ENCODE data around the gene TARM1.
A peak's percentile ranks its signal among the peaks of the same experiment; 100 is the strongest.
"Not testable (repeated sequence)": the region's sequence is repeated elsewhere in the genome, so short reads cannot be mapped to it uniquely, and the experiment has no call there.

Gene TARM1

GRCh38 chr19:54081032-54081431 is at the start of gene TARM1:
Gene TARM1 (minus strand): TSS chr19:54081365. CDS start chr19:54081340, 25 bp downstream.
- DNase-seq: no peak

- no peak for DNase-seq
Measured at GRCh38 chr19:54129617-54129996, 48.4 kb upstream of the TARM1 start.

GRCh38 chr19:54128796-54129616 is 47.8 kb upstream of the TARM1 start:
- DNase-seq: no peak

DNA sequence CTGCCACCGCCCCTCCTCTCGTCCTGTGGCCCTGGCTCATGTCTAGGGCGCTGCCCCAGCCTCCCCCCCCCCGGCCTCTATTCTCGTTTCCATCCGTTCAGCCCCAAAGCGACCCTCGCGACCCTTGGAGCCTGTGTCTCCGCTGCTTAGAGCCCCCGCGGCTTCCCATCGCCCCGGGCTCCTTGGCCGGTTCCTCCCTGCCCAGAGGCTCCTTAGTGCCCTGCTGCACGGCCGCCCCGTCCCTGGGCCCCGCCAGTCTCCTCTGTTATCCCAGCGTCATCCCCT is 47.2 kb upstream of the TARM1 start:
- DNase-seq: no peak

DNA sequence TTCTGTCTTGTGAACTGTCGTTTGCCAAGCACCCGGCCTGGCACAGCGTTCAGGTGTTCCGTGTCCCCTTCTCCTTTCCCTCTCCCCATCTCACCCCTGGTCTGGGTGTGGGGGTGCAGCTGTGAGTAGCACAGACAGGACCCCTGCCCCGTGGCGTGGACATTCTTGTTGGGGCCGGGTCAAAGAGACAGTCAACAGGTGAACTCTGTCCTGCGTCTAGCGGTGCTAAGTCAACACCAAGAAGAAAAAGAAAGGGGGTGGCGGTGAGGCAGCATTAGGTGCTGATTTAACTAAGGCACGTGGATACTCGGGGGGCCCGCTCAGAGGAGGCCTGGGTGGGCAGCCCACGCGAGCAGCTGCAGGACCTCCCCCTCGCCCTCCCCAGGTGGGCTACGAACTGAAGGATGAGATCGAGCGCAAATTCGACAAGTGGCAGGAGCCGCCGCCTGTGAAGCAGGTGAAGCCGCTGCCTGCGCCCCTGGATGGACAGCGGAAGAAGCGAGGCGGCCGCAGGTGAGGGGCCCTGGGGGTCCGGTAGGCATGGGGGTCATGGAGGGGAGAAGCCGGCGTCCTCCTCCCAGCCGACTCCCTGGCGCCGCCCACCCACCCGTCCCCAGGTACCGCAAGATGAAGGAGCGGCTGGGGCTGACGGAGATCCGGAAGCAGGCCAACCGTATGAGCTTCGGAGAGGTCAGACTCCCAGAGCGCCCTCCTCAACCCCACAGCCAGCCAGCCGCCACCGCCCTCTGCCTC is 46.7 kb upstream of the TARM1 start:
- DNase-seq: no peak

DNA sequence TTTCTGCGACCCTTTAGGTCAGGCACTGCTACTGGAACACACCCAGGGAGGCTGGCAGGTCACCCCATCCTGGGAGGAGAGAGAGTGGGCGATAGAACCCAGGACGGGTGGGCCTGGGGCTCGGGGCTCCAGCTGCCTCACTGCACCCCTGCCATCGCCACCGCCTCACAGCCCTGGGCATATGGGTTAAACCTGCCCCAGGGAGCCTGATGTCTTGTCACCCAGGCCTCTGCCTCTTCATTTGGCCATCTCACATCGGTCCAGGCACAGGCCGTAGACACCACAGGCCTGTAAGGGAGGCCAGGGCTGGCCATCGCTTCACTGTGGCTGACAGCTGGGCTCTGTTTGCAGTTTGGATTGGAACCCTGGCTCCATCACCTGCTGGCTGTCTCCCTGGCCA is 44.5 kb upstream of the TARM1 start:
- DNase-seq: no peak

DNA sequence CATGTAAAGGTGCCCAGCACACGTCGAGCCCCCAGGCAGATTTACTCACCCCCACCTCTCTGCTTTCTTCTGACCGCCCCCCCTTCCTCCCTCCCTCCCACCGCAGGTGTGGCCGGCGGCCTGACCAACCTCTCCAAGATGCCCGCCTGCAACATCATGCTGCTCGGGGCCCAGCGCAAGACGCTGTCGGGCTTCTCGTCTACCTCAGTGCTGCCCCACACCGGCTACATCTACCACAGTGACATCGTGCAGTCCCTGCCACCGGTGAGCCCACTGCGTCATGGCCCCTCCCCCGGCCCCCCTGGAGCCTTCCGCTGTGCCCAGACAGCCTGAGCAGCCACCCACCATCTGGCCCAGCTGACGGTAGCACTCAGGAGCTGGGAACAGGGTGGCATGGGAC is 43.2 kb upstream of the TARM1 start:
- DNase-seq: no peak

DNA sequence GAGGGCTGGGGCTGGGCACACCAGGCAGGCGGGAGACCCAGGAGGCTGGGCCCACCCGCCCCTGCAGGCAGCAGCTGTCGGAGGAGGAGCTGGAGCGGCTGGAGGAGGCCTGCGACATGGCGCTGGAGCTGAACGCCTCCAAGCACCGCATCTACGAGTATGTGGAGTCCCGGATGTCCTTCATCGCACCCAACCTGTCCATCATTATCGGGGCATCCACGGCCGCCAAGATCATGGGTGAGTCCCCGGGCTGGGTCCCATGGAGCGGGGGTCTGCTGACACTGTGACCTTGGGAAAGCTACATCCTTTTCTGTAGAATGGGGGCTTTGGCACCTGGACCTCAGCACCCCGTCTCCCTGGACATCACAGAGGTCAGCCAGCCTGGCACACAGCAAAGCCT is 42.5 kb upstream of the TARM1 start:
- DNase-seq: no peak

GRCh38 chr19:54121259-54121658 is 40.1 kb upstream of the TARM1 start:
- no peak for DNase-seq

DNA sequence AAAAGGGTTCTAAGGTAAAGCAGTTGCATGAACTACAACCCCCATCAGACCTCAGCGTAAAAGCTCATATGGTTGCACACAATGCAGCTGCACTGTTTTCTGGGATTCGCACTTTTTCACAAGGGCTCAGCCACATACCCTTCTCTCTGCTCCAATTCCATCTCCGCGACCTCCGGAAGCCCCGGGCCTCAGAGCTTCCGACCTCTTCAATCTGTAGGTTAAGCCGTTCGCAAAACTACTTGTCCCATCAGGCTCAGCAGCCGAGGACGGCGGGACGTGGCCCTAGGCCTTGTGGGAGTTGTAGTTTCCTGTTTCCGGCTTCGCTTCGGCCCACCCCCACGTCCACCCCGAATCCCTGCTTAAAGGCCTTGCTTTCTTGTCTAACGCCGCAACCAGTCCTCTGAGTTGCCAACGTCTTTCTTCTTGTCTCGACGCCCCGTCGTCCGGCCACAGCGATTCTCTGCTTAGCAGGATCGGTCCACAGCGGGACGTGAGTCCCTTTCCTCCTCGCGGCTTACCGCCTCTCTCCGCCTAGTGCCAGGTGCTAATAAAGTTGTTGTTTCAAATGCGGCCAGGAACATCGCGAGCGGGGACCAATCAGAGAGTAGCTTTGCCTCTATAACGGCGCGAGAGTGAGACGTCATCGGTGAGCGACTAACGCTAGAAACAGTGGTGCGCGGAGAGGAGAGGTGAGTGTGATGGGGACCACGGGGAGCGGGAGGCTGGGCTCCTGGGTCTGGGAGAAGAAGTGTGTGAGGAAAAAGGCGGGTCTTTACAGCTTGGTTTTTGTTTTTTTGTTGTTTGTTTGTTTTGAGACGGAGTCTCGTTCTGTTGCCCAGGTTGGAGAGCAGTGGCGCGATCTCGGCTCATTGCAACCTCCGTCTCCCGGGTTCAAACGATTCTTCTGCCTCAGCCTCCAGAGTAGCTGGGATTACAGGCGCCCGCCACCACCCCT is 34.2 kb upstream of the TARM1 start, which contains the start of the genes PRPF31 and TFPT:
PRPF31 (plus strand) TSS at position 646 of the 955 bp plus-strand sequence. CDS start 2,525 bp downstream, outside the sequence.
TFPT (minus strand) TSS at position 549 of the 955 bp plus-strand sequence; CDS start at position 161, 388 bp downstream.
- DNase-seq: peak; percentile 97

DNA sequence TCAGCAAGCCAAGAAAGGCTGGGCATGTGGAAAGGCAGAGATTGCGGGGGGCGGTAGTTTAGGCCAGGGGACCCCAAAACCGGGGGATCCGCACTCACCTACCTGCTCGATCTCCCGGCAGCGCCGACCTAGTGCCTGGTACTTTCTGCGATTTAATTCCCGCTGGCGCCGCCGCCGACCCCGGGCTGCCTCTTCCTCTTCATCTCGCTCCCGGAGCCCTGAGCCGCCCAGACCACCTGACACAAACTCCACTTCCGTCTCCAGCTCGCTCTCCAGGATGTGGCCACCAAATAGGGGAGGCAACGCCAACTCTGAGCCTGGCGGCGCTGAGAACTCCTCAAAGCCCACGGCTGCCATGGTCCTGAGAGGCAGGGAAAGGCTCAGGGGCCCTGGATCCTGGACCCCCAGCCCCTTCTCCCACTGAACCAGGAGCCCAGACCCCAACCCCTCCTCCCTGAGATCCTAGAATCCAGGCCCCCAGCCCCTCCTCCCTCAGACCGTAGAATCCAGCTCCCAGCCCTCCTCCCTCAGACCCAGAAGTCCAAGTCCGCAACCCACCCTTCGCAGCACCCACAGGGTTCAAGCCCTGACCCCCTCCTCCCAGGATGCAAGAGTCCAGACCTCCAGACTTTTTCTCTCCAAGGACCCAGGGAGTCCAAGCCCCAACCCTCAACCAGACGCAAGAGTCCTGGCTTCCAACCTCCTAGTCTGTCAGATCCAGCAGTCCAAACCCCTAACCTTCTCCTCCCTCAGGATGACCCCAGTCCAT is 33.4 kb upstream of the TARM1 start:
- peak in 1 of 2 experiments; percentile 40 for DNase-seq

DNA sequence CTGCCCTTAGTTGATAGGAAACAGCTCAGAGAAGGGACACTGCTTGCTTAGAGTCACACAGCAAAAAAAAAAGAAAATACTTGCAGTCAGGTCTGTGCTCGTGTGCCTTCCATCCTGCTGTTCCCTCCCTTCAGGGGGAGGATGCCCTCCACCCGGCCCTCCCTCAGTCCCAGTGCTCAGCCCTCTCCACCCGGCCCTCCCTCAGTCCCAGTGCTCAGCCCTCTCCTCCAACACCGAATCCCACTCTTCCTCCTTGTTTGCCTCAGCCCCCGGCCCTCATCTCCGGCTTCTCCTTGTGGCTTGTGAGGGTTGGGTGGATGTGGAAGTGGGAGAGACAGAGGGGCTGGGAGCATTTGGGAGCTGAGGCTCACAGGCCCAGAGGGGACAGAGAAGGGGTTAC is 28.5 kb upstream of the TARM1 start:
- DNase-seq: no peak

GRCh38 chr19:54108496-54108895 is 27.3 kb upstream of the TARM1 start:
- DNase-seq: no peak

DNA sequence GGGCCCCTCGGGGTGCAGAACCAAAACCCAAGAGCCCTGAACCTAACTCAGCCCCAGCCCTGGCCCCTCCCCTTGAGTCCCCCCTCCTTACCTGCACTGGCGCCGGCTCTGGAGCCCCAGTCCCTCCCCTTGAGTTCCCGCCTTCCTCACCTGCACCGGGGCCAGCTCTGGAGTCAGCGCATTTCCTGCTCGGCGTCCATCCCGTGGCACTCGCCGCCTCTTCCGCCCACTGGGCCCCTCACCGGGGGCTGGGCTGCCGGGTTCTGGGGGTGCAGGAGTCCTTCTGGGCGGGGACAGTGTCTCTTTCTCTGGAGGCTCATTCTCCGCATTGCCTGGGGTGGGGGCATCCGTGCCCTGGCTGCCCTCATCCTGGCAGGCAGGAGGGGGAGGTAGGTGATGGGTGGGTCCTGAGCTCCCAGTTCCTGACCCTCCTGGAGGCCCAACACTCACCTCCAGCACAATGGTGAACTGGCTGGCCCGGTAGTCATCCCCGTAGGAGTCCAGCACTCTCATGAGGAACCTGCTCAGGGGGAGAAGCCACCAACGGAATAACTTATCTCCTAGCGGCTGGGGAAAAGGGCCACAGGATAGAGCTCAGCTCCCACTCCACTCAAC is 26.8 kb upstream of the TARM1 start:
- no peak for DNase-seq

GRCh38 chr19:54106716-54107115 is 25.6 kb upstream of the TARM1 start:
- no peak for DNase-seq

DNA sequence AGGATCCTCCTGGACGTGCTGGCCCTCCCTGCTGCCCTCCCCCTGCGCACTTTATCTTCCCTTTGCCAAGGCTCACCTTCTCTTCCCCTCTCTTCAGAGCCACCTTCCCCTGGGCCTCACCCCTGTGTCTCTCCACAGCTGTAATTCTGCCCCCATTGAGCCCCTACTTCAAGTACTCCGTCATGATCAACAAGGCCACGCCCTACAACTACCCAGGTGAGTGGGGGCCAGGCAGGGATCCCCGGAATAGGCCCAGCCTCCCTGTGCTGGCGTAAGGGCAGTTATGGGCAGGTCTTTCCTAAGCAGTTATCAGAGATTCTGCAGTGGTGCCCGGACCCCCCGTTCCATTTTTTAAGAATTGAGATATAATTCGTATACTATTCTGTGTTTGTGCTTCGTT is 24.6 kb upstream of the TARM1 start:
- DNase-seq: no peak

- no peak for DNase-seq
Measured at GRCh38 chr19:54104998-54105715, 24.0 kb upstream of the TARM1 start.

DNA sequence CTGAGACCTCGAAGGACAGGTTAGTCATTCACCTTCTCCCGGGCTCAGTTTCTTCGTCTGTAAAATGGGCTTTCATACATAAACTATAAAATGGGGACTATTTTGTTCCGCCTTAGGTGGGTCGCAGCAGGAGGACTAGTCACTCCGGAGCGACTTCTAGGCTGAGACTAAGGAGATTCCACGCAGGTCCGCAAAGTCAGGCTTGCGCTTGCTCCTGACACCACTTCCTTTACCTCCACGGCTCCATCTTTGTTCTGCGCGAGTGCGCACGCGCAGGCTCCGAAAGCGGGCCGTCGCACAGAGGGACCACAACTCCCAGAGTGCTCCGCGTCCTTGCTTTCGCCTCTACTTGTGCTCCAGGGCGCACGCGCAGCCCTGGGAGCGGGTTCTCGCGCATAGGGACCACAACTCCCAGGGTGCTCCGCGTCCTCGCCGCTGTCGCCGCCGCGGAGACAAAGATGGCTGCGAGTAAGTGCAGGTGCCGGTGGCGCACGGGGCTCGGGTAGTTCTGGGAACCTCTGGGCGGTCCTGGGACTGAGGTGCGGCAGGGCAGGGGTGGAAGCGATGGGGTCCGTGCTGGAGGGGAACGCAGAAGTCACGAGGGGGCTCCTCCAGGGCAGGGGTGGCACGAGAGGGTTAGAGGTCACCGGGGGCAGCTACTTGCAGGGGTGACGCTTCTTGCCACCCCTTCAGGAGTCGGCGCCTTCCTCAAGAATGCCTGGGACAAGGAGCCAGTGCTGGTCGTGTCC is 21.4 kb upstream of the TARM1 start, which contains the start of gene NDUFA3:
NDUFA3 (plus strand) TSS at position 435 of the 749 bp plus-strand sequence; CDS start at position 459, 24 bp downstream.
- peak; percentile 97 to 98 for DNase-seq

DNA sequence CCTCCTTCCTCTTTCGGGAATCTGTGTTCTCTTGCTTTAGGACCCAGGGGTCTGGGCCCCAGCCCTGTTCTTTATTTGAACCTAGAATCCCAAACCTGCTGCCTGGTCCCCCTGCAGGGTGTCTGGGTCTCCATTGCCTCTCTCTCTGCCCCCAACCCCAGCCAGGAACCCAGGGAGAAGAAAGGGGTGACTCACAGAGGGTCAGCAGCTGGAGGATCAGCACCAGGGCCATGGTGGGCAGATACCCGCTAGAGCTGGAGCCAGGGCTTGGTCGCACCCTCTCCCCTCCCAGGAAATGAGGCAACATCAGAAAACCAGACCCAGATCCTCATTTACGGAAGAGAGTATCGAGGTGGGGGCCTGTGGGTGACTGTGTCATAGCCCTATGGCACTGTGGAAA is 19.4 kb upstream of the TARM1 start, which contains the start of gene OSCAR:
OSCAR (minus strand) TSS at position 243 of the 400 bp plus-strand sequence; CDS start at position 232, 11 bp downstream.
- DNase-seq: no peak

GRCh38 chr19:54099903-54100255 is 18.7 kb upstream of the TARM1 start:
- not testable (repeated sequence) for DNase-seq
